Activated T-helper 9 cell treated with anti-CD3 and anti-CD28 coated beads, Interleukin-2, amount 50 U/mL, for 16 hours (primary cell): ENCODE results near the gene NUP43.
A peak's percentile ranks its signal among the peaks of the same experiment; 100 is the strongest.
"Not testable (repeated sequence)": the region's sequence is repeated elsewhere in the genome, so short reads cannot be mapped to it uniquely, and the experiment has no call there.

Experiments used
- DNase-seq: peaks from one replicate; pipeline ENCODE4 v3.0.0-alpha.2; 2020; ENCODE audit warnings: low read depth

Gene NUP43

DNA sequence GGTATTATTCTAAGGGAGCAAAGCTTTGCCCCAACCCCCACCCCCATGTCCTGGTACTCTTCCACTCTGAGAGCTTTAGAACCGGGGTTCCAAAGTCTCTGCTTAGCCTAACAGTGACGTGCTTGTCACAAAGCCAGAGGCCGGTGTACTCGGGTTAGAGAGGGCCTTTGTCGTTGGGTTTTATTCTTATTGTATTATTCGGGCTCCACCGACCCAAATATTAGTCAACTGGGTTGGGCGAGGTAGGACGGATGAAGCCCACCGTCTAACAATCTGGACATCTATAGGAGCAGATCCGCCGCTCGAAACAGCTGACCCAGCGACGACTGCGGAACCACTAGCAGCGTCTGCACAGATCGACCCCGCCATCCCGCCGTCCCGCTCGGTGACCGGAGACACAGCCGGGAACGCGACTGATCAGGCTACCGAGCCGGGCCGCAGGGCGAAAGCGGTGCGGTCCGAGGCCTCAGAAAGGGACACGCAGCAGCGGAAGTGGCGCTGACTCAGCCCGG, 2.8 kb upstream of the NUP43 start:
- not testable (repeated sequence) for DNase-seq

DNA sequence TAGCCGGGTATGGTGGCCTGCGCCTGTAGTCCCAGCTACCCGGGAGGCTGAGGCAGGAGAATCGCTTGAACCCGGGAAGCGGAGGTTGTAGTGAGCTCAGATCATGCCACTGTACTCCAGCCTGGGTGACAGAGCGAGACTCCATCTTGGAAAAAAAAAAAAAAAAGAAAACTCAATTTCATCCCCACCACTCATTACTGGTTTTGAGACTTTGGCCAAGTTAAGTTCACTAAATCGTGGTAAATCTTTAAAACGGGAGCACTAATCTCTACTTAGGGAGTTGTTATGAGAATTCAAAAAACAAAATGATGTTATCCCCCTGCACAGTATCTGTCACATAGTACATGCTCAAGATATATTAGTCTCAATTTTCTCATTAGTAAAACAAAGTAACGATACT, 1.1 kb downstream of the NUP43 start:
- DNase-seq, result not testable (repeated sequence)

DNA sequence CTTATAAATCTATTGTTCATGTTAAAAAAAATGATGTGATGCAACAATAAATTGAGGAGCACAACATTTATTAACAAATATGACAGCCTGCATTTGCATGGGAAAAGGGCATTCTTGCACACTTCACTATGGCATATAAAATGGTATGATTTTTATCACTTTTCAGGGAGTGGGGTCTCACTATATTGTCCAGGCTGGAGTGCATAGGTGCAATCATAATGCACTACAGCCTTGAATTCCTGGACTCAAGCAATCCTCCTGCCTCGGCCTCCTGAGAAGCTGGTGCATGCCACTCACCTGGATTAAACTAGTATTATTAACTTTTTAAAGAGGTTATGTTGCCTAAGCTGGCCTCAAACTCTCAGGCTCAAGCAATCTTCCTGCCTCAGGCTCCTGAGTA, 11.4 kb downstream of the NUP43 start:
- DNase-seq, result no peak

DNA sequence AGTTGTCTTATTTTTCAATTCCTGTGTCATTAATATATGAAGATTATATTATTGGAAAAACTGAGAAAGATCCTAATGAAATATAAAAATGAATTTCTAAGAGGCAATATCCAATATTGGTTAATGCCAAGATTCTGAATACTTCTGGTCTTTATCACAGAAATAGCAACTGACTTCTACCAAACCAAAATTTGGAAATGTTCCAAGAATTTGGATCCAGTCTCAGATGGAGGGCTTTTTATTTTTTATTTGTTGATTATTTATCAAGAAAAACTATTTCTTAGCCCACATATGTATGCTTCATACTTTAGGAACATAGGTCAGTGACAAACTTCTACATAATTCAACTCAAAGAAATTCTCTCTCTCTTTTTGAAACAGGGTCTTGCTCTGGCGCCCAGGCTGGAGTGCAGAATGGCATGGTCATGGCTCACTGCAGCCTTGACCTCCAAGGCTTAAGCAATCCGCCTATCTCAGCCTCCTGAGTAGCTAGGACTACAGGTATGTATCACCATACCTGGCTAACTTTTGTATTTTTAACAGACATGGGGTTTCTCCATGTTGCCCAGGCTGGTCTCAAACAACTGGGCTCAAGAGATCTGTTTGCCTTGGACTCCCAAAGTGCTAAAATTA, 13.1 kb downstream of the NUP43 start:
- DNase-seq, result no peak

DNA sequence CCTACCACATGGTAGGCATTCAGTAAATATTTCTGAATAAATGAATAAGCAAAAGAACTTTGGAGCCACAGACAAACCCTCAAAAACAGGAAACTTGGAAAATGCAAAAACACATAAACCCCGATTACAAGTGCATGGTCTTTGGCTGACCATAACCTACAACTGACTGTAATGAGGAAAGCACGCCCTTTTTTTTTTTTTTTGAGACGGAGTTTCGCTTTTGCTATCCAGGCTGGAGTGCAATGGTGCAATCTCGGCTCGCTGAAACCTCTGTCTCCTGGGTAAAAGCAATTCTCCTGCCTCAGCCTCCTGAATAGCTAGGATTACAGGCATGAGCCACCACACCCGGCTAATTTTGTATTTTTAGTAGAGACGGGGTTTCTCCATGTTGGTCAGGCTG, 16.5 kb downstream of the NUP43 start:
- no peak for DNase-seq

DNA sequence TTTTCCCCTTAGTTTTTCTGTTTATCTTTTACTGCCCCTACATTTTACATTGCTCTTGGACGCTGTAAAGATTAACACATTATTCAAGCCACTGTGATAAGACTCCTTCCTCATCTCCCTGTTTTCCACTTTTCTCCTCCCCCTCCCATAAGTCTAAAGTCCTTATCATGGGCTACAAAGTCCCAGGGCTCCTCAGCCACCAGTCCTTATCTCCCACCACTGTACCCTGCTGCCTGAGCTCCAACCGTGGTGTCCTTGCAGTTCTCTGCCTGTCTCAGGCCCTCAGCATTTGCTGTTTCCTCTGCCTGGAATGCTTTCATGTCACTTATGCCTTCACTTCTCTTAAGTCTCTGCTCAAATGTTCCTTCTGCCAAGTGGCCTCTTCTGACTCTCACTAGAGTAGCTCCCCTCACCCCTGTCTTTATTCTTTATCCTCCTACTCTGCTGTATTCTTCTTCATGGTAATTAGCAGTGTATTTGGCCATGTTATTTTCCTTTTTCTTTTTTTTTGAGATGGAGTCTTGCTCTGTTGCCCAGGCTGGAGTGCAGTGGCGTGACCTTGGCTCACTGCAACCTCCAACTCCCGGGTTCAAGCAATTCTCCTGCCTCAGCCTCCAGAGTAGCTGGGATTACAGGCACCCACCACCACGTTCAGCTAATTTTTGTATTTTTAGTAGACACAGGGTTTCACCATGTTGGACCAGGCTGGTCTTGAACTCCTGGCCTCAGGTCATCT, 17.7 kb downstream of the NUP43 start:
- DNase-seq, result no peak

DNA sequence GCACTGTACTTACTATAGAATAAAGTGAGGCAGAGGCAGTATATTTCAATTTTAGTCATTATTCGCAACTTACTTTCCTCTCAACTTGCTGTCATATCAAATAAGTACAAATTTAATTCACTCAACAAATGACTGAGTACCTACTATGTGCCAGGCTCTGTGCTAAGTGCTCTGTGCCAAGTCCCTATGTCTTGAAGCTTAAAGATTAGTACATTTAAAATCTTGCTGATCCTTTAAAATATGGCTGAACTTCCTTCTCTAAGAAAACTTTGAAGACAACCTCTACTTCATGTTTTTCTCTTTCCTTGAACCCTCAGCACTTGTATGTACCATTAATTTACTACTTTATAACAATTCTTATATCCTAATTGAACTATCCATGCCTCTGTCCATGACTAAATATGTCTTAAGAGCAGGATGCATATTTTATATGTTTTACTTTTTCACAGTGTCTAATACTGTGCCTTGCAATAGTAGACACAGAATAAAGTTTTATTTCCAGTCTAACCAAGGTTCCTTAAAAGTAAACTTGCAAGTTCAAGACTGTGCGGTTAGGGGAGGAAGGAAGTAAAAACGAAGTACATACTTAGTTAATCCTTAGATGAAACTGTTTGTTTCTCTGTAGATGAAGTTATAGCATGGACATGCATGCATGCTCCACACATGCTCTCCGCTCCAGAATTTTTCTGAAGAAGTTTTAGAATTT, 18.4 kb downstream of the NUP43 start:
- DNase-seq, result no peak

DNA sequence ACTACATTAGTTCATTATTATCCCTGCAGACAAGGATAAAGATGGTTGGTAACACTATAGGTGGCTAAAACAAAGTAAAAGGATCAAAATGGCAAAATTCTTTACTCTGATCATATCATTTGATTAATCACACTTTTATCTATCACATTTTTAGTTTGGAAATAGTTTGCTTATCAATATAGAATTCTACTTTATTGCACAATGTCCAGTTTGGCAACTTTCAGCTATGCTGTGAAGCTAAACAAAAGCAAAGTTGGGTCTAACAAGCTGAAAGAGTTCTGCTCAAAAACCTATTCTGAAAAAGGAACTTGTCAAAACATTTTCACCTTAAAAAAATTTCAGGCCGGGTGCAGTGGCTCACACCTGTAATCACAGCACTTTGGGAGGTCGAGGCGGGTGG, 20.5 kb downstream of the NUP43 start:
- no peak for DNase-seq

DNA sequence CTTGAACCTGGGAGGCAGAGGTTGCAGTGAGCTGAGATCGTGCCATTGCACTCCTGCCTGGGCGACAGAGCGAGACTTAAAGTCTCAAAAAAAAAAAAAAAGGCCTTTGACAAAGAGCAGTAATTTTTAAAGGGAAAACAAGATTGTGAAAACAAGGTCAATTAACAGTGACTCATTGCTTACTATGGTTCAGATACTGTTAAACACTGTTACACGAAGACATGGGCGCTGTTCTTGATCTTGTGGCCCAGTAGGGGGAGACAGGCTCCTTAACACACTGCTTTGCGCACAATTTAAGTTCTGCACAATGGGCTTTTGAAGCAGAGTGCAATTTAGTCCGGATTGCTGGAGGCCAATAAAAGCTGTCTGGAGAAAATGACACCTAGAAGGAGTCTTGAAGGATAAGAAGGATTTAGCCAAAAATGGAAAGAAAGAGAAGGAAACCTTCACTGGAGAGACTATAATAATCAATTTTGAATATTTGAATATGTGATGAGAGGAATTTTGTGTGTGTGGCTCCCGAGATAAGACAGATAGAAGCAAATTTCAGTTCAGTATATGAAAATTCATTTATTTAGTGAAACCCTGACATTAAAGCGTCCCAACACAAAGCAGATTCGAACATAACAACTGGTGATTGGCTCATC, 22.4 kb downstream of the NUP43 start:
- DNase-seq, result peak; percentile 5

DNA sequence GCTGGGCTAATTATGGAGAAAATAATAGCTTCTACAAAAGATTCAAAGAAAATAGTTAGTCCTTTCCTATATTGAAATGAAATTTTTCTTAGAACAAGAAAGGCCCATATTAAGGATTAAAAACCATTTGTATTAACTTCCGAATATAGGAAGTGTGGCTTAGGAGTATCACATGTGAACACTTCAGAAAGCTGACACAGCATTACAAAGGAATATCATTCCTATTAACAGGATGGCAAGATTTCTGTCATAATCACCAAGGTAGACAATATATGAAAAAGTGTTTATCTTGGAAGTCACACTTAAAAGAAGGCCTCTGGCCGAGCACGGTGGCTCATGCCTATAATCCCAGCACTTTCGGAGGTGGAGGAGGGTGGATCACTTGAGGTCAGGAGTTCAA, 23.1 kb downstream of the NUP43 start:
- DNase-seq, result no peak

DNA sequence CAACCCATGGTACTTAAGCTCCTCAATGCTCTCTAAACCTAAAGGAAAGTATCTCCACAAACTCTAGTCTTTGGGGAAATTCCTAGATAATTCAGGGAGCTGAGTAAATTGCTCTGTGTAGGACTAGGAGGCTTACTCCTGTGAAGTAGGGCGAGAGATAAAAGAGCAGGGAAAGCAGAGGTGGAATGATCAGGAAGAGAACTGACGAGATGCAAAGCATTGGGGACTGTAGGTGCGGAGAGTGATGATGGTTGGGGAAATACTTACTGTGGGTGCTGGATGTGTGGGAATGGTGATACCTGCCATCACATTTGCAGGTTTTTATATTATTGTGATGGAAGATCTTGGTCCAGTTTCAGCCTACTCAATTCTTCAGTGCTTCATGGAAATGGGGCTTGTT, 26.8 kb downstream of the NUP43 start:
- DNase-seq, result no peak

DNA sequence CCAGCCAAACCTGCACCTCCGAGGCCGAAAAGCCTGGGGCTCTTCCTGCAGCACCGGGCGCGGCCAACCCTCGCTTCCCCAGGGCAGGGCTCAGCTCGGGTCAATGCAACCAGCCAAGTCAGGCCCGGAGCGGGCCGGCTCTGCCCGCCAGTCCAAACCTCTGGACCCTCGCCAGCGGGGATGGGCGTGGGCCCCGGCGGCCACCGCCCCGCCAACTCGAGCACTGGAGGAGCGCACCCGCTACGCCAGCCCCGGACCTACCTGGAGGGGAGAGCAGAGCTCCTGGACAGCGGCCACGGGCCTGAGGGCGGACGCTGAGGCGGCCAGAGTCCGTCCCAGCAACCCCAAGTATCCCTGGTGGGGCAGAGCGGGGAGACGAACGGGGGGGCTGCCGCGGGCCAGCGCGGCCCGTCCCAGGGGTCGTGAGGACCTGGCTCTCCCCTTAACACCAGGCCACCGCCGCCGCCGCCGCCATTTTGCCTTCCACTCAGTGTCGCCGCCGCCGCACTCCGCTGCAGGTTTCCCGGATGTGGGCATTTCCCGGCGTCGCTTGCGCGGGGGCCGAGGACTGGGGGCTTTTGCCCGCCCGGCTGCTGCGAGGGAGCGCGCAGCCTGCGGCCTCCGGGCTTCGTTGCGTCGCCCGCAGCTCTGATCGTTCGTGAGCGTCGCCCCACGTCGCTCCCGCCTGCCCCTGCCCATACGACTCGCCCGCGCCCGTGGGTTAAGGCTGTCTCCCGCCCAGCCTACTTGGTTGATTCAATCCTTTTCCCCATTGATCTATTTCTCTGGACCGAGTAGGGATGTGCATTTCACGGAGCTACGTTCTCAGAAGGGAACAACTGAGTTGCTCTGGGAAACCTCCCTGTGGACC, 28.5 kb downstream of the NUP43 start, which contains the start of gene LATS1:
Gene LATS1, minus strand, starts transcription at position 514 of the 871 bp plus-strand sequence. CDS start 15,975 bp downstream, outside the sequence.
- peak; percentile 90 for DNase-seq

DNA sequence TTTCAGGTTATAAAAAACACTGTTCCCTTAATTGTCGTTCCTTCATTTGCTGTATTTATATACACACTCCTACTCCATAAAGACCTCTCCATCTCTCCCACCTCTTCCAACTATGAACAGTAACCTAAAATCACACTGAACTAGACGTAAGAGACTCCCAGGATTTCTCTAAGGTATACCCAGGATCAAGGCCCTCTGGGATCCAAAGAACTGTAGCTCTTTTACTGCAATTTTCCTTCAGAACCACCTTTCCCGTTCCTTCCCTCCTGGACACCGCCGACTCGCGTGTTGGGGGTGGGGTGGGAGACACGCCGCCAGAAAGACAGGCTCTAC, 29.1 kb downstream of the NUP43 start:
- no peak for DNase-seq

DNA sequence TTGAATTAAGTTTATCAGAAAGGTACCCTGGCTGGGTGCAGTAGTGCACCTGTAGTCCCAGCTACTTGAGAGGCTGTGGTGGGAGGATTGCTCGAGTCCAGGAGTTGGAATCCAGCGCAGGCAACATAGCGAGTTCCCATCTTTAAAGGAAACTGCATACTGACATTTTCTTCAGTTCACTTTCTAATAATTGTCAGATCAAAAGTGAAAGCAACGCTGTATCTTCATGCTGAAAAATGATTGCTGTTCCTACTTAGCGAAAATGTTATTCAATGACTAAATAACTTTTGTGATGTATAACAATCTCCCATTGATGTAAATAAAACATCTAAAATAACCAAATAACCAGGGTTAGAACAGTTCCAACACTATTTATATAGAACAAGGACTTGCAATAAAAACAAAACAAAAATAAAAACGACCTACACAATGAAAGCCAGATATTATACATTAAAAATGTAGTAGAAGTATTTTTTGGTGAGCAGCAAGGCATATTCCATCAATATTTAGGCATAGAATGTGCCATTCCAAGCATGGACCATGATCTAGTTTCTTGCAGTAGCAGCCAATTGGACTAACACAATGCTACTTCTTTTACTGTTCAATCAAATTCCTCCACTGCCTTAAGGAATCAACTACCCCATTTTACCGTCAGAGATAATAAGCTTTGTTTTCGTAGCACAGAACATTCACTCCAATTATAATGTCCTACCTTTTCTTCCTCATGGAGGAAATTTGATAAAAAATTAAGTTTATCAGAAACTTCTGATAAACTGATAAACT, 30.0 kb downstream of the NUP43 start:
- DNase-seq, result no peak

DNA sequence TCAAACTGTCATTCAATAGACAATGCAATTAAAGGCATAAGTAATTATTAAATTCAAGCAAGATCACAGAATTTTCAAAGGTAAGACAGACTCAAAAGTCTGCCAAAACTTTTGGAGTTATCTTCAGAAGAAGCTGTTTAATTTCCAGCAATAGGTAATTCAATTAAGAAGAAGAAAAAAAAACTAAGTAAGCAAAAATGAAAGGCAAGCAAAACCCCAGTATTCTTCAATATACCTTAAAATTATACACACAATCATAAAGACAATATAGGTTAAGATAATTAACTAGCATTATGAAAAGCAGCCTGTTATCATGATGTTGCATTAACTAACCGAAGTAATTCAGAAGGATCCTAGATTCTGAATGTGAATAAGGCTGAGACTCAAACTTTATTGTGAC, 31.9 kb downstream of the NUP43 start:
- no peak for DNase-seq

DNA sequence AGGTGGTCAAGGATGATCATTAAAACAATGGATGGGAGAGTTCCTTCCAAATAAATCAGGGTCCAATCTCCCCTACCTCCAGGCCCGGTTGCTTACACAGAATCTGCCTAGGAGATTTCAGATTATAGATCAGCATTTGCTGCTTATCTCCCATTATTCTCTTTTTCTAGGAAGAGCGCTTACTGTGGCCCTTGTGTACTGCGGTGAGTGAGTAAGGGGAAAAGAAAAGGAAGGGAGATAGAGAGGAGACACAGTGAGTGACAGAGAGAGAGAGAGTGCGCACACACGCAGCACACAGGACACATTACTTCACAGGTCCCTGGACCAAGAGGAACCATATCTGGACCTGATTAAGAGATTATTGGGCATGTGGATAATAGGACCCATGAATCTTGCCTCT, 34.6 kb downstream of the NUP43 start:
- no peak for DNase-seq

DNA sequence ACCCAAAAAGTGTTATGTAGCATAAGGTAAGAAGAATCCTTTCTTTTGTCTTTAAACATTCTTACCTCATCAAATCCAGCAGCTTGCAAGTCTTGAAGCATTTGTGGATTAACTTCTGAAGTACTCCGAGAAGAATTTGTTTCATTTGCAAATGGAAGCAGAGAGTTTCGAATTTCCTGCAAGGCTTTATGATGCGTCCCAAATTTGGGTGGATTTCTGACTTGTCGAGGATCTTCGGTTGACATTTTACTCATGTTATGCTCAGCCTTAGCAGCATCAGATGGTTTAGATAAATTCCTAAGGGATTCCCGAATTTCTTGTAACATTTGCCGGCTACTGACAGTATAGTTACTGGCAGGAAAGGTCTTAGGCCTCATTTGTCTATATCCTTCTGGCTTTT, 44.6 kb downstream of the NUP43 start:
- DNase-seq, result no peak

DNA sequence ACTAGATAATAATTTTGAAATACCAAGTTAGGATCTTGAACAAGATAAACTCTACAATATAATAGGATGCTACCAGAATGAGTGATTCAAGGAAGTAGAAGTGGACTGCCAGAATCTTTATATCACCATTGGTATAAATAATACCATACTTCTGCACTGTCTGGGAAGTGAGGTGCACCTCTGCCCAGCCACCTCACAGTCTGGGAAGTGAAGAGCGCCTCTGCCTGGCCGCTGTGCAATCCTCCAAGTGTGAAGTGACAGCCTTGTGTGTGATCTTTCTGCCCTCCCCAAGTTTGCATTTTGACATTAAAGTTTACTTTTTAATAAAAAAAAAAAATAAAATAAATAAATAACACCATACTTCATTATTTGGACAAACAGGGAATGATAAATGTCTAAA, 47.2 kb downstream of the NUP43 start:
- no peak for DNase-seq

DNA sequence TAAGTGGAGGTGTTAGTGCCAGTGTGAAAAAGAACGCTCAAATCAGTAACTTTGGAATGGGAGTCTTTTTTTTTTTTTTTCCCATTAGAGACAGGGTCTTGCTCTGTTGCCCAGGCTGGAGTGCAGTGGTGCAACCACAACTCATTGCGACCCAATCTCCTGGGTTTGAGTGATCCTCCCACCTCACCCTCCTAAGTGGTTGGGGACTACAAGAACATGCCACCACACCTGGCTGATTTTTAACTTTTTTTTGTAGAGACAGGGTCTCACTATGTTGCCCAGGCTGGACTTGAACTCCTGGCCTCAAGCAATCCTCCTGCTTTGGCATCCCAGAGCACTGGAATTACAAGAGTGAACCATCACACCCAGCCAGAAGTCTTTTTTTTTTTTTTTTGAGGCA, 48.2 kb downstream of the NUP43 start:
- DNase-seq, result no peak

DNA sequence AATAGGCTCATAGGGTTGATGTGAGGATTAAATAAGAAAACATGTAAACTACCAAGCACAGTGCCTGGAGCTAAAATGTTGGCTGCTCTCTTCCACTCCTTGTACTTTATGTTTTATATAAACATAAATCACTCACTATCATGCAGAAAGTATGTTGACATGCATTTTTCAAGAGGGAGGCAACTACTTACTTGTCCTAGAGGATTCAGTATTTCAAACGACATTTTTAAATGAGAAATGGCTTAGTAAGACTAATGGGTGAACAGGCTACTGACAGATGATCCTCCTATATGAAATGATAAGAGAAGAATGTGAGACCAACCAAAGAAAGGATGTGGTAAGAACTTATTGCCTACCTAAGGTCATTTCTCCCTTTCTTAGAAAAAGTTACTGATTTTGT, 49.4 kb downstream of the NUP43 start:
- no peak for DNase-seq

DNA sequence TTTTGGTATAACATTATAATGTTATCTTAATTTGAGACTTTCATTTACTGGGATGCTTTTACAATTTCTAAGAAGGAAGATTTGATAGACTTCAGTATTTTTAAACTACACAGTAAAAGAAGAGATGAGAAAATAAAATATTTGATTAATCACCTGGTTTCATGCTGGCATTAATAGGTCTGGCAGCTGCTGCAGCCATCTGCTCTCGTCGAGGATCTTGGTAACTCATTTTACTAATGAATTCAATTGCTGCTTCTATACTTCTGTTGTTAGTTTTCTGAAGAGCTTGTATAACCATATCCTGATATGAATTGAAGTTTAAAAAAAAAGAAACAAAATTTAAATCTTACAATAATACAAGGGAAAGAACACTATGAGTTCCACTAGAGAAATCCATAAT, 51.4 kb downstream of the NUP43 start:
- no peak for DNase-seq
